Erythroblast (primary cell): Measurements from ENCODE around the gene TNP1.

ENCODE experiments used
- GATA1 ChIP-seq: IDR thresholded peaks from 2 replicates; pipeline ENCODE4 v1.6.1; 2011; ENCODE audit warnings: low read depth, mild to moderate bottlenecking, control low read depth, low read length, moderate library complexity
- POLR2A ChIP-seq: IDR thresholded peaks from 2 replicates; pipeline ENCODE4 v1.6.1; 2011; ENCODE audit warnings: mild to moderate bottlenecking, low read length

GRCh38 chr2:216875862-216876261 lies 16.0 kb upstream of the TNP1 start:
- TF ChIP-seq POLR2A = no peak
- no peak for TF ChIP-seq GATA1
